SH-SY5Y (cell line): ENCODE measurements around the gene ZNF174.

Experiments used
- GATA2 ChIP-seq: IDR thresholded peaks from 2 replicates; pipeline ENCODE4 v1.6.1; 2011; ENCODE audit warnings: mild to moderate bottlenecking, low read depth, low read length
- GATA3 ChIP-seq: IDR thresholded peaks from 2 replicates; pipeline ENCODE4 v1.6.1; 2011; ENCODE audit warnings: low read depth, mild to moderate bottlenecking, low read length, moderate library complexity

The ZNF174 gene

GRCh38 chr16:3401719-3402397, 843 bp downstream of the ZNF174 start:
- TF ChIP-seq GATA3 (no peak), GATA2 (no peak)

GRCh38 chr16:3408561-3409197, 7.7 kb downstream of the ZNF174 start:
- TF ChIP-seq GATA3 = no peak
- TF ChIP-seq GATA2 = no peak

DNA sequence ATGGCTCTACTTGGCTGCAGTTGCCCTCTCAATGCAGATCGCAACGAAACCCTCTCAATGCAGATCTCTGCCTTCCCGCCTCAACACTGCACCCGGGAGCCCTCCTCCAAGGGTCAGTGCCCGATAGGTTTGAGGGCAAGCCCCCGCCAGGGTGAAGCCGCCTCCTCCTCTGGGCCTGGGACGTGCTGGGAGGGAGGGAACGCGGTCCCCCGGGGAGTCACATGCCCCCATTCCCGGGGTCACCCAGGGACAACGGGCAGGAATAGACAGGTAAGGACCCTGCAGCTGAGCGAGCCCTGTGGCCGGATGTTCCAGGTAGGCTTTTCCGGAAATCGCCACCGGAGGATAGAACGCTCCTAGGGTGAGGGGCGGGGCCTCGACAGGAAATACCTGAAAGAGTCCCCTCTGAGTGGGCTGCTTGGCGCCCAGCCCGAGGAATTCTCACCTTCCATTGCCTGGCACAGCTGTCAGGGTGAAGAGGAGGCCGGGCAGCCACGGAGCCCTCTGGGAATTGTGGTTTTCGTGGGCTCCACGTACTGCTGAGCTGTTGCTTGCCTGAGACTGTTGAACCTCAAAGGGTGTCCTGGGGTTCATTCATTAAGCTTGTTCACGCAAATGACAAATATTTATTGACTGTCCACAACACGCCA, 12.8 kb downstream of the ZNF174 start:
- no peak for TF ChIP-seq GATA2
- no peak for TF ChIP-seq GATA3

DNA sequence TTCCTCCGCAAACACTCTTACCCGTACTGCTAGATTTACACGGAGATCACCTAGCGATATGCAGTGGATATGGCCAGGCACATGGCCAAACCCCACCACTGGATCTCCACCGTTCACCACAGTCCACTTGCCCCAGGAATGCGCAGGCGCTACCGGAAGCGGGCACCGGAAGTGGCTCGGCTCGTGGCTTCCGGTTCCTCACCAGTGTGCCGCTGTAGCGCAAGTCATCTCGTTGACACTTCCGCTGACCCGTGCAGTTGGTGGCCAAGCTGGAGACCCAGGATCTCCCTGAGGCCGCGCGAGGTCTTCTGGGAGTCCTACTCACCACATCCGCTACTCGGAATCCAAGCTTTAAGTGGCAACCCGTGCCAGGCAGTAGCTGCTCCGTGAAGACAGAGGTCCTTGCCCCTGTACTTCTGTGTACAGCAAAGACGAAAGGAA, 30.8 kb downstream of the ZNF174 start:
- TF ChIP-seq GATA3 (no peak), GATA2 (no peak)

GRCh38 chr16:3434373-3434772, 33.4 kb downstream of the ZNF174 start:
- no peak for TF ChIP-seq GATA2
- TF ChIP-seq GATA3 = no peak

DNA sequence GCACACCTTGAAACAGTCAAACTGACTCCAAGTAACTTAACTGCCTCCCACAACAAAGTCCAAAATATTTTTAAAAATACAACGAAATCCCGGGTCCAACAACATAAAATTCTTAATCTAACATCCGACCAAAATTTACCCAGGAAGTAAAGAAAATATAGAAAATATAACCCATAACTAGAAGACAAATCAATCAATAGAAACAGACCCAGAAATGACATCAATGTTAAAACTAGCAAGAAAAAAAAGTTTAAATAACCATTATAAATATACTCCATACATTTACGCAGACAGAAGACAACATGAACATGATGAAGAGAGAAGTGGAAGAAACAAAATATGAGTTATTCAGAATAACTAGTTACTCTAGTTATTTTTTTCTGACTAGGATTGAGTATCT, 38.6 kb downstream of the ZNF174 start:
- TF ChIP-seq GATA2 (no peak), GATA3 (no peak)

- TF ChIP-seq GATA3 (no peak), GATA2 (no peak)
Observed at GRCh38 chr16:3443108-3444031, 42.4 kb downstream of the ZNF174 start, which contains the start of the genes NAA60 and ZNF597. Gene NAA60 (plus strand): TSS chr16:3443680. CDS start chr16:3476228, 32,548 bp downstream. Gene ZNF597 (minus strand): TSS chr16:3443504. CDS start chr16:3443153, 351 bp downstream.

DNA sequence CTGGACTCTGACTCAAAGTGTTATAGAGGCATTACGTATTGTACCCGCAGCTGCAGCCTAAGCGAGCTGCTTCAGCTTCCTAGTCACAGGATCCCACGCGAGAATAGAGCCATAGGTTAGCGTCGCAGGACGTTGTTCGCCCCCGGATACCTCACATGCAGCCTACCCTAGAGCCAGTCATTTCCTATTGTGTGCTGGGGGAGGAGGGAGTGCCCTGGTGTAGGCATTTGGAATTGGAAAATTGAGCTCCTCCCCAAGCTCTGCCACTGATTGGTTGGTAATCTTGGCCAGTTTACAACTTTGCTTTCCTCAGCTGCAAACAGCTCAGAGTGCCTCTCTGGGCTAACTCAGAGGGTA, 43.0 kb downstream of the ZNF174 start:
- TF ChIP-seq GATA2 = no peak
- TF ChIP-seq GATA3 = no peak

DNA sequence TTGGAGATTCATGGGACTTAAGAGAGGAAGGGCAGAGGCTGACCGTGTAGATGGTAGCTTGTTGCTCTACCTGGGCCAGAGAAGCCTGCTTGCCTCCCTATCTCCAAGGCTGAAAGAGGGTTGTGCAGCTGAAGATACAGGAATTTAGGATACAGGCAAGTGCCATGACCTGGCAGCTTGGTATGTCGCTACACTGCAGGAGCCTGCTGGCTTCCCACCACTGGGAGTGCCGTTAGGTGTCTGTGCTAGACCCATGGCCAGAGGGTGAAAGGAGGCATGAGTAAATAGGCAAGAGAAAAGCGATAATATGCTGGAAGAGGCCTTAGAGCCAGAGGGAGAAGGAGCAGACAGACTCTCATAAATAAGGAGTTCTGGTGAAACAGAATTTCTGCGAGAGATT, 53.1 kb downstream of the ZNF174 start:
- TF ChIP-seq GATA2 = no peak
- TF ChIP-seq GATA3 = no peak

DNA sequence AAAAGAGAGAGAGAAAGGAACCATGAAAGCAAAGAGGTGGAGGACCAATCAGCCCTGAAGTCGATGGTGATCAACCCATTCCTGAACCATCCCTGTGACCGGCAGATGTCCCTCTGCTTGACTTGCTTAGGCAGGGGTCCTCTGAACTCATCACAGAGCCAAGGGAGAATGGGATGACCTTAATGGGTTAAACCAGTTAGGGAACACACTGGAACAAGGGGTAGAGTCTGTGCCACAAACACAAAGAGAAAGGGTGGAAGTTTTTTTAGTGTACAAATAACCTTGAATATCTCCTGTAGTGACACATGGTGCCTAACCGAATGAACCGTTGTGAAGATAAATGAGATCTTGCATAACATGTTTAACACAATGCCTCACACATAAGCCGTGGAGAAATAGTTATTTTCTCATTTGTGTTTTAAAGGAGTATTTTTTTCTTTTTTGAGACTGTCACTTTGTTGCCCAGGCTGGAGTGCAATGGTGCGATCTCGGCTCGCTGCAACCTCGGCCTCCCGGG, 53.7 kb downstream of the ZNF174 start:
- TF ChIP-seq GATA3 = no peak
- no peak for TF ChIP-seq GATA2

DNA sequence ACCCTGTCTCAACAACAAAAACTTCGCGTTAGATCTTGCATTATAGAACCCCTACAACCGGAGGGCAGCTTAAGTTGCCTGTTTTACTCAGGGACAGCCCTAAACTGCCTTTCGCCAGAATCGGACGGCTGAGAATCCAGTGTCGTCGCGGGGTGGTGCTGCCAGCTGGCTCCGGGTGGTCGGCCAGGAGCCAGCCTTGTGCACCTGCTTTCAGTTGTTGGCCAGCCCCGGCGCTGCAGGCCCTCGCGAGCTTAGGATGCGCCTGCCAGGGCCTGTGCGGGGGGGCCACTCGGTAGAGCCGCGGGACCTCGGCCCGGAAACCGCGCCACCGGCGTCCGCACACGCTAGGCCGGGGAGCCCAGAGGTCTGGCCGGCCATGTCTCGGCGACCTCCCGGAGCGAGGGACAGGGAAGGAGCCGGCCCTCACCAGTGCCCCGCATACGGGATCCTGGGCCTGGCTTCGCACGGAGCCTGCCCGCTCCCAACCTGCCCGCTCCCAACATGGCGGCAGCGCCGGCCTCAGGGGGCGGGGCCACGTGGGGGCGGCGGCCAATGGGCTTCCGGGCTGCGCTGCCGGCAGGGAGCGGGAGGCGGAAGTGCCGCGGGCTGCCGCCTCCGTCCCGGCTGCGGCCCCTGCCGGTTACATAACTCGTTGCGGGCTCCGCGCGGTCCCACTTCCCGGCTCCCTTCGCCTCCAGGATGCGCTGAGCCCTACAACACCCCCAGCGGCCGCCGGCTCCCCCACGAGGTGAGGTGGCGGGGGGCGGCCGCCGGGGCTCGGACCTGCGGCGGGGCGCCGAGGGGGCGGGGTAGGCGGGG, 56.6 kb downstream of the ZNF174 start:
- no peak for TF ChIP-seq GATA3
- TF ChIP-seq GATA2 = no peak

DNA sequence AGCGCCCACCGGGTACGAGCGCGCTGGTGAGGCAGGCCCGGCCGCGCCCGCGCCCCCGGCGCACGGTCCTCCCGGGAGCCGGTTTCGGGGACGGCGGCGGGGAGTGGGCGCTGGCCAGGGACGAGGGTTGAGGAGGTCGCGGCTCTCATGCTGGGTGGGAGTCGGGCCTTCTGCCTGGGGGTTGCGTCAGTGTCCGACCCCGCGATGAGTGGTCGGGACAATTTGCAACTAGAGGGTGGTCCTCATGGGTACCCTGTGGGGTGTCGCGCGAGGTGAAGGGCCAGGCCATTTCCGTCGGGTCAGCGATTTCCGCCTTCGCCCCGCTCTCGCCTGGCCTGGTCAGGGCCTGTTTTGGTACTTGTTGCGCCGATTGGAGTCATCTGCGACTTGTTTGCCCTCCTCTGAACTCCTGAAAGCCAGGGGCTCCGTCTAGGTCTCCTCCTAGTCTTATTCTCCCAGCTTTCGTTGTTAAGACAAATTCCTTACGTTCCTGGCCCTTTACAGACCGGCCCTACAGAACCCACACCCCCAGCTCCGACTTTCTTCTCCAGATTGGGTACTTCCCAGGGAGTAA, 57.4 kb downstream of the ZNF174 start:
- no peak for TF ChIP-seq GATA3
- TF ChIP-seq GATA2 = no peak

- TF ChIP-seq GATA2 = no peak
Observed at GRCh38 chr16:3458852-3459361, 57.9 kb downstream of the ZNF174 start.
